Calu3 (cell line): ENCODE results near the gene CCDC14. TPM values are rescaled to one million over a fixed set of nuclear protein-coding genes. Genes with fewer than 3 reads are reported as not detected.

Source experiments
- BruUV-seq: library from RNA; stranded (reverse); fragments of 400-500 nt; replicated peaks from 2 replicates; lab custom pipeline; 2021; lab: Mats Ljungman, UMichigan
- CTCF ChIA-PET: fragments of 300-600 bp; sonication (Branson Sonifier 250); formaldehyde crosslinking; loops from one replicate; lab custom pipeline; 2022; ENCODE audit warnings: antibody characterized with exemption; lab: Charles Lee
- DNase-seq: peaks from one replicate; pipeline ENCODE4 v3.0.0; 2022
- H3K27ac Mint-ChIP-seq: one replicate; pipeline ENCODE4 v1.8.0; 2022; ENCODE audit warnings: mixed read lengths; ENCODE audit not compliant: unreplicated experiment
- H3K27me3 Mint-ChIP-seq: one replicate; pipeline ENCODE4 v1.8.0; 2022; ENCODE audit warnings: mixed read lengths; ENCODE audit not compliant: unreplicated experiment
- H3K36me3 Mint-ChIP-seq: one replicate; pipeline ENCODE4 v1.8.0; 2022; ENCODE audit warnings: mild to moderate bottlenecking, moderate library complexity, mixed read lengths; ENCODE audit not compliant: insufficient read depth, unreplicated experiment
- H3K4me1 Mint-ChIP-seq: one replicate; pipeline ENCODE4 v1.8.0; 2022; ENCODE audit warnings: mild to moderate bottlenecking, low read depth, mixed read lengths; ENCODE audit not compliant: unreplicated experiment
- H3K4me3 Mint-ChIP-seq: one replicate; pipeline ENCODE4 v1.8.0; 2022; ENCODE audit warnings: mild to moderate bottlenecking, low read depth, moderate library complexity, mixed read lengths; ENCODE audit not compliant: unreplicated experiment
- H3K9me3 Mint-ChIP-seq: one replicate; pipeline ENCODE4 v1.8.0; 2022; ENCODE audit warnings: low read depth, mixed read lengths; ENCODE audit not compliant: unreplicated experiment
- intact Hi-C: fragments of 100-400 bp; cut with micrococcal nuclease; formaldehyde crosslinking; loops from one replicate; pipeline ENCODE4 v1.10.0; 2022; ENCODE audit not compliant: unreplicated experiment
- total RNA-seq: library from RNA; stranded (reverse); gene quantifications from 2 replicates; pipeline ENCODE4 v1.2.3, GENCODE V29; 2022
- TF ChIP-seq, protein P1 (sequence below): fragments of 200-600 bp; IDR thresholded peaks from one replicate; pipeline ENCODE4 v1.8.0; 2022; ENCODE audit warnings: antibody characterized with exemption; ENCODE audit not compliant: unreplicated experiment

The CCDC14 gene
- total RNA-seq, 1 experiment from 2014 or later, result 60.6 TPM

DNA sequence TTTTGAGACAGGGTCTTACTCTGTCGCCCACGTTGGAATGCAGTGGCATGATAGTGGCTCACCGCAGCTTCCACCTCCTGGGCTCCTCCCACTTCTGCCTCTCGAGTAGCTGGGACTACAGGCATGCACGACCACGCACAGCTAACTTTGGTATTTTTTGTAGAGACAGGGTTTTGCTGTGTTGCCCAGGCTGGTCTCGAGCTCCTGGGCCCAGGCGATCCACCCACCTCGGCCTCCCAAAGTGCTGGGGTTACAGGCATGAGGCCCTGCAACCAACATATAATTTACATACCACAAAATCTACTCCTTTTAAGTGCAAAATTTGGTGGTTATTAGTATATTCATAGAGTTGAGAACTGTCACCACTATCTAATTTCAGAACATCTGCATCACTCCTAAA is 31.7 kb downstream of the CCDC14 start:
- CTCF ChIA-PET, result no interaction called here
- Mint-ChIP-seq H3K27me3 (no peaks in the 10 kb centered on the region), H3K27ac (no peak overlapping the region), H3K36me3 (peaks cover 5% of the 10 kb centered on the region), H3K9me3 (no peaks in the 10 kb centered on the region), H3K4me1 (no peaks in the 10 kb centered on the region), H3K4me3 (no peak overlapping the region)
- DNase-seq, result no peak
- intact Hi-C loops, result no loop called here
- no TSS peak for BruUV-seq
- TF ChIP-seq, protein P1, sequence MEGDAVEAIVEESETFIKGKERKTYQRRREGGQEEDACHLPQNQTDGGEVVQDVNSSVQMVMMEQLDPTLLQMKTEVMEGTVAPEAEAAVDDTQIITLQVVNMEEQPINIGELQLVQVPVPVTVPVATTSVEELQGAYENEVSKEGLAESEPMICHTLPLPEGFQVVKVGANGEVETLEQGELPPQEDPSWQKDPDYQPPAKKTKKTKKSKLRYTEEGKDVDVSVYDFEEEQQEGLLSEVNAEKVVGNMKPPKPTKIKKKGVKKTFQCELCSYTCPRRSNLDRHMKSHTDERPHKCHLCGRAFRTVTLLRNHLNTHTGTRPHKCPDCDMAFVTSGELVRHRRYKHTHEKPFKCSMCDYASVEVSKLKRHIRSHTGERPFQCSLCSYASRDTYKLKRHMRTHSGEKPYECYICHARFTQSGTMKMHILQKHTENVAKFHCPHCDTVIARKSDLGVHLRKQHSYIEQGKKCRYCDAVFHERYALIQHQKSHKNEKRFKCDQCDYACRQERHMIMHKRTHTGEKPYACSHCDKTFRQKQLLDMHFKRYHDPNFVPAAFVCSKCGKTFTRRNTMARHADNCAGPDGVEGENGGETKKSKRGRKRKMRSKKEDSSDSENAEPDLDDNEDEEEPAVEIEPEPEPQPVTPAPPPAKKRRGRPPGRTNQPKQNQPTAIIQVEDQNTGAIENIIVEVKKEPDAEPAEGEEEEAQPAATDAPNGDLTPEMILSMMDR, result no peak

DNA sequence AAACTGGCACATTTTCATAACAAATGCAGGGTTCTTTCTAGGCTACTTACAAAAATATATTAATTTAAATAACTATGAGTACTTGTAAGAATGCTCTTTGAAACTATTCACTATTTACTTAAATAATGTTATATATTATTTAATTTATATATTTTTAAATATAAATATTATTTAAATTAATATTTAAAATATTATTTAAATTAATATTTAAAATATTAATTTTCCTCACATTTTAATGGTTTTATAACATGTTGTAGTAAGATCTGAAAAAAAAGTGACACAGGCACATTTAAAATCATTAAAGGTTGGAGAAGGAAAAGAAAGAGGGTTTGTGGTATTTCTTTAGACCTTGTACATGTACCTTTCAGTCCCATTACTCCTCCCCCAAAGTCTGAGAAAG is 34.6 kb downstream of the CCDC14 start:
- H3K9me3 Mint-ChIP-seq, result peaks cover 5% of the 10 kb centered on the region
- no peak for DNase-seq
- H3K27me3 Mint-ChIP-seq, result no peaks in the 10 kb centered on the region
- no peak overlapping the region for H3K4me3 Mint-ChIP-seq
- no TSS peak for BruUV-seq
- CTCF ChIA-PET, result no interaction called here
- TF ChIP-seq, protein P1, result no peak
- peaks cover 5% of the 10 kb centered on the region for H3K36me3 Mint-ChIP-seq
- no peaks in the 10 kb centered on the region for H3K4me1 Mint-ChIP-seq
- intact Hi-C loops, result no loop called here
- no peak overlapping the region for H3K27ac Mint-ChIP-seq

DNA sequence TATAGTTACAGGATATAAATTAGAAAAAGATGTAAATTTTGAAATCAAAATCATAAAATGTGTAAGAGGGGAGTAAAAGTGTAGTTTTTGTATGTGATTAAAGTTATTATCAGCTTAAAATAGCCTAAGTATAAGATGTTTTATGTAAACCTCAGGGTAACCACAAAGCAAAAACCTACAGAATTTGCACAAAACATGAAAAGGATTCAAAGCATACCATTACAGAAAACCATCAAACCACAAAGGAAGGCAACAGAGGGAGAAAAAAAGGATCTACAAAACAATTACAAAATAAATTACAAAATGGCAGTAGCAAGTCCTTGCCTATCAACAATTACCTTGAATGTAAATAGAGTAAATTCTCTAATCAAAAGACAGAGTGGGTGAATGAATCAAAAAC is 40.2 kb downstream of the CCDC14 start:
- Mint-ChIP-seq H3K27me3 (no peaks in the 10 kb centered on the region), H3K4me3 (no peak overlapping the region), H3K4me1 (no peaks in the 10 kb centered on the region), H3K9me3 (peaks cover 12% of the 10 kb centered on the region), H3K36me3 (peaks cover 4% of the 10 kb centered on the region), H3K27ac (no peak overlapping the region)
- CTCF ChIA-PET, result no interaction called here
- BruUV-seq, result no TSS peak
- TF ChIP-seq, protein P1, result no peak
- DNase-seq, result no peak
- intact Hi-C loops, result no loop called here

DNA sequence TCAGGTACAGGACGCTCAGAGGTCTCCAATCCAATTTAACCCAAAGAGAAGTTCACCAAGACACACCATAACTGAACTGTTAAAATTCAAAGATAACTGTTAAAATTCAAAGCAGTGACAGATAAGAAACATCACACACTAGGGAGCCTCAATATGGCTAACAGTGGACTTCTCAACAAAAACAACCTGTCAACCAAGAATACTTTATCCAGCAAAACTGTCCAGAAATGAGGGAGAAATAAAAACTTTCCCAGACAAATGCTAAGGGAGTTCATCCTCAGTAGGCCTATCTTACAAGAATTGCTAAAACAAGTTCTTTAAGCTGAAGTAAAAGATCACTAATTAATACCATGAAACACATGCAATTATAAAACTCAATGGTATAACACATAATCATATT is 40.6 kb downstream of the CCDC14 start:
- CTCF ChIA-PET, result no interaction called here
- Mint-ChIP-seq H3K4me1 (no peaks in the 10 kb centered on the region), H3K27me3 (no peaks in the 10 kb centered on the region), H3K4me3 (no peak overlapping the region), H3K36me3 (peaks cover 4% of the 10 kb centered on the region), H3K27ac (no peak overlapping the region), H3K9me3 (peaks cover 12% of the 10 kb centered on the region)
- no TSS peak for BruUV-seq
- intact Hi-C loops, result no loop called here
- TF ChIP-seq, protein P1, result no peak
- no peak for DNase-seq
